ENCODE data around the gene LGR5. TPM values are rescaled to one million over a fixed set of nuclear protein-coding genes. Genes with fewer than 3 reads are reported as not detected.

LGR5 gene
- total RNA-seq, 1 experiment from 2014 or later: not detected

Other genes with a start within 250 kb of the LGR5 start
- 11.5 and 34.6 TPM in 2 replicates for gene ZFC3H1, start 224.1 kb downstream of the LGR5 start, total RNA-seq (2014; rRNA removed; shearing (Covaris generic); ENCODE audit: low replicate concordance)
- gene THAP2, start 224.5 kb downstream of the LGR5 start, total RNA-seq (2014; rRNA removed; shearing (Covaris generic); ENCODE audit: low replicate concordance): 1.3 and 3.0 TPM in 2 replicates
- gene TMEM19, start 246.3 kb downstream of the LGR5 start, total RNA-seq (2014; rRNA removed; shearing (Covaris generic); ENCODE audit: low replicate concordance): 30.5 and 47.5 TPM in 2 replicates